Transverse colon (tissue), 4 donors: Measurements from ENCODE around the gene RBM20. TPM values are rescaled to one million over a fixed set of nuclear protein-coding genes. Genes with fewer than 3 reads are reported as not detected.

Experiments
- DNase-seq: peaks from one replicate; pipeline ENCODE4 v3.0.0-alpha.2; 2019
- H3K27ac ChIP-seq, 4 donors: fragments of 200-600 bp; sonication (generic); 2 replicates each; pipeline ENCODE4 v1.5.1; 2016 to 2018; ENCODE audit warnings: inconsistent platforms in 4 of 4
- H3K27me3 ChIP-seq: fragments of 200-600 bp; sonication (generic); 2 replicates; pipeline ENCODE4 v1.5.1; 2017; ENCODE audit warnings: inconsistent platforms
- H3K36me3 ChIP-seq, 4 donors: fragments of 200-600 bp; sonication (generic); 2 replicates each; pipeline ENCODE4 v1.5.1; 2017 to 2019; ENCODE audit warnings: inconsistent platforms in 4 of 4
- H3K4me1 ChIP-seq, 4 donors: fragments of 200-600 bp; sonication (generic); 2 replicates each; pipeline ENCODE4 v1.5.1; 2017 to 2020; ENCODE audit warnings: inconsistent platforms in 4 of 4
- H3K4me3 ChIP-seq, 4 donors: fragments of 200-600 bp; sonication (generic); 1 replicate in 1 of 4; 2 replicates in 3 of 4; pipeline versions ENCODE4 v1.5.1 to v1.6.1; 2017 to 2019; ENCODE audit warnings: inconsistent platforms in 4 of 4
- H3K9me3 ChIP-seq, 2 donors: fragments of 200-600 bp; sonication (generic); 2 replicates each; pipeline ENCODE4 v1.5.1; 2017 to 2019; ENCODE audit warnings: inconsistent platforms in 2 of 2
- CTCF ChIP-seq, 5 experiments: fragments of 200-600 bp in 3 of 5; fragments of 450-650 bp in 2 of 5; sonication (generic) in 3 of 5; IDR thresholded peaks; 1 replicate in 2 of 5; 2 replicates in 3 of 5; pipeline ENCODE4 v1.5.1; 2016 to 2017; ENCODE audit warnings: antibody characterized with exemption in 5 of 5, inconsistent platforms in 3 of 5, mild to moderate bottlenecking in 2 of 5, moderate library complexity in 1 of 5
- EP300 ChIP-seq: sonication (generic); formaldehyde crosslinking; IDR thresholded peaks from one replicate; pipeline ENCODE4 v1.6.1; 2017; ENCODE audit warnings: antibody characterized with exemption, low read depth
- POLR2A ChIP-seq: fragments of 450-650 bp; IDR thresholded peaks from one replicate; pipeline ENCODE4 v1.6.1; 2016; ENCODE audit warnings: antibody characterized with exemption, mild to moderate bottlenecking, moderate library complexity
- POLR2AphosphoS5 ChIP-seq, 3 donors: sonication (generic); formaldehyde crosslinking; IDR thresholded peaks; one replicate each; pipeline ENCODE4 v1.6.1; 2016; ENCODE audit warnings: antibody characterized with exemption in 3 of 3
- WGBS, 2 donors: methylation state at CpG; one replicate each; pipeline ENCODE4 v1.1.5; 2018; ENCODE audit warnings: low coverage in 1 of 2; 5-methylcytosine and 5-hydroxymethylcytosine counted together
- in situ Hi-C, 4 donors: fragments of 200-750 bp; cut with MboI; loops; one replicate each; pipeline versions ENCODE4 v1.15.0 to v1.15.1; 2017; ENCODE audit warnings: low sequenced_read_pairs in 3 of 4, low pct_ligation_motif_present in 1 of 4, low pct_unique_long_range_greater_than_20kb in 1 of 4
- intact Hi-C: fragments of 100-400 bp; cut with DNase I; formaldehyde crosslinking; loops from one replicate; pipeline ENCODE4 v1.15.1; 2023; ENCODE audit warnings: low total_unique reads
- total RNA-seq, 4 donors: library from RNA; depleted of rRNA; stranded (reverse); fragments of >200 nt; gene quantifications; one replicate each; pipeline ENCODE4 v1.1.0, GENCODE V29; 2016

Gene RBM20
- total RNA-seq, 4 donors from 2014 or later, result 1.2 to 10.5 (median 2.9) TPM

- intact Hi-C loops, result no loop called here
Observed at GRCh38 chr10:110709444-110709828, 65.3 kb downstream of the RBM20 start.

GRCh38 chr10:110709964-110710587 is 65.9 kb downstream of the RBM20 start:
- in situ Hi-C loops (no loop called here), intact Hi-C loops (no loop called here)
- H3K4me3 ChIP-seq, result no peak overlapping the region
- no peaks in the 10 kb centered on the region for H3K27me3 ChIP-seq
- WGBS, 2 donors, result 89 to 90% methylated on average over 4 to 10 of the region's 10 CpGs
- H3K36me3 ChIP-seq, result no peaks in the 10 kb centered on the region
- no peak overlapping the region for H3K27ac ChIP-seq
- no peaks in the 10 kb centered on the region for H3K4me1 ChIP-seq
- DNase-seq, result no peak
- no peaks in the 10 kb centered on the region for H3K9me3 ChIP-seq
- no peak for TF ChIP-seq POLR2AphosphoS5 (IDR thresholded peaks at IDR 0.05)
- no peak for TF ChIP-seq EP300
- TF ChIP-seq CTCF (IDR thresholded peaks at IDR 0.05), result no peak
- TF ChIP-seq POLR2A, result no peak

More at GRCh38 chr10:110709444-110709828, 65.3 kb downstream of the RBM20 start:
- Histone ChIP-seq H3K4me1 (no peaks in the 10 kb centered on the region), H3K27me3 (no peaks in the 10 kb centered on the region), H3K4me3 (no peak overlapping the region), H3K27ac (no peak overlapping the region), H3K36me3 (no peaks in the 10 kb centered on the region), H3K9me3 (no peaks in the 10 kb centered on the region)
- WGBS, 2 donors, result 90% methylated on average over 2 to 3 of the region's 3 CpGs
- in situ Hi-C loops, result no loop called here
- TF ChIP-seq CTCF (IDR thresholded peaks at IDR 0.05) (no peak), POLR2A (no peak), POLR2AphosphoS5 (IDR thresholded peaks at IDR 0.05) (no peak), EP300 (no peak)
- no peak for DNase-seq

- H3K36me3 ChIP-seq, result no peaks in the 10 kb centered on the region
- no peak overlapping the region for H3K27ac ChIP-seq
- no peak overlapping the region for H3K4me3 ChIP-seq
- no peaks in the 10 kb centered on the region for H3K4me1 ChIP-seq
- intact Hi-C loops (no loop called here), in situ Hi-C loops (no loop called here)
- WGBS, 2 donors, result 89 to 100% methylated on average over 2 to 5 of the region's 5 CpGs
- TF ChIP-seq POLR2AphosphoS5 (IDR thresholded peaks at IDR 0.05), result no peak
- TF ChIP-seq POLR2A, result no peak
- TF ChIP-seq CTCF (IDR thresholded peaks at IDR 0.05), result no peak
- H3K27me3 ChIP-seq, result no peaks in the 10 kb centered on the region
- H3K9me3 ChIP-seq, result no peaks in the 10 kb centered on the region
- DNase-seq, result no peak
Observed at GRCh38 chr10:110710621-110711020, 66.5 kb downstream of the RBM20 start.

- Histone ChIP-seq H3K4me3 (no peak overlapping the region), H3K36me3 (no peaks in the 10 kb centered on the region), H3K27me3 (no peaks in the 10 kb centered on the region), H3K9me3 (no peaks in the 10 kb centered on the region), H3K4me1 (no peaks in the 10 kb centered on the region), H3K27ac (no peak overlapping the region)
- no peak for DNase-seq
- in situ Hi-C loops (no loop called here), intact Hi-C loops (no loop called here)
- TF ChIP-seq POLR2AphosphoS5 (IDR thresholded peaks at IDR 0.05), result no peak
- no peak for TF ChIP-seq EP300
- no peak for TF ChIP-seq CTCF (IDR thresholded peaks at IDR 0.05)
- no peak for TF ChIP-seq POLR2A
- WGBS, 2 donors, result 72 to 90% methylated on average over 3 to 4 of the region's 4 CpGs
Observed at GRCh38 chr10:110711382-110711781, 67.2 kb downstream of the RBM20 start.
